Measurements from ENCODE around the gene GJA1. TPM values are rescaled to one million over a fixed set of nuclear protein-coding genes. Genes with fewer than 3 reads are reported as not detected.
"Not testable (repeated sequence)": the region's sequence is repeated elsewhere in the genome, so short reads cannot be mapped to it uniquely, and the experiment has no call there.

GJA1 gene
- polyA plus RNA-seq, 1 donor, result 90.3 TPM

DNA sequence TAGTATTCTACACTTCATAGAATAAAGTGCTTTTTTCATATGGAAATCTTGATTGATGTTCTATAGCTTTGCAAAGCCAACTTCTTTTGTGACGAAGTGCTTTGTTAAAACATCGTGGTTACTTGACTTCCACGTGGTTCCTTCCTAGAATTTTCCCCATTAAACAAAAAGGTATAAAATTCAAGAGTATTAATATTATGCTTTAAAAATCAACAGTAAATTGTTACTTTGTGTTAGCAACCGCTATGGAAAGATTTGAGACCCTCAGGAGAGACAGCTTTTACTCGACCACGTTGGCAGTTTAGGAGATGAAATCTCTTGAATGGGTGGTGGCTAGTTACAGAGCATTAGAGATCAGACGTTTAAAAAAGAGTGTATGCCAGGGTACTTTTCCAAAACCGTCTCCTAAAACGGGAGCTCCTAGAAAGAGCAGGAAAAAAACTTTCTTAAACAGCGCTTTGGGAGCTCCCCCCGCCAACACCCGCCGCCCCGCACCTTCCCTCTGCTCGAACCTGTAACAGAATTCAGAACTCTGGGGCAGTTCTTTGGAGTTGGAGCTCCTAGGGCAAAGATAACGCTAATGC, 920 bp downstream of the GJA1 start:
- H3K27ac ChIP-seq (ENCODE audit: low read length), result peak overlapping the region; percentile 77
- H3K27me3 ChIP-seq (ENCODE audit: control insufficient read depth, insufficient read depth, low read length), result no peaks in the 10 kb centered on the region
- H3K4me3 ChIP-seq (ENCODE audit: low read length), result peak overlapping the region; percentile 85
- peak in 1 of 2 donors; percentile 46 for DNase-seq
- H3K4me1 ChIP-seq (ENCODE audit: control insufficient read depth, insufficient read depth, low read length), result no peaks in the 10 kb centered on the region
- WGBS (ENCODE audit: insufficient coverage, low lambda C conversion rate), result 0% methylated on average over 4 of the region's 16 CpGs
- no peaks in the 10 kb centered on the region for H3K36me3 ChIP-seq (ENCODE audit: control insufficient read depth, insufficient read depth, low read length)
- no peaks in the 10 kb centered on the region for H3K9me3 ChIP-seq (ENCODE audit: control insufficient read depth, low read depth, low read length)

- H3K27me3 ChIP-seq (ENCODE audit: control insufficient read depth, insufficient read depth, low read length), result no peaks in the 10 kb centered on the region
- WGBS (ENCODE audit: insufficient coverage, low lambda C conversion rate), result no CpG with 5 or more reads among the region's 45 CpGs
- H3K4me1 ChIP-seq (ENCODE audit: control insufficient read depth, insufficient read depth, low read length), result no peaks in the 10 kb centered on the region
- H3K27ac ChIP-seq (ENCODE audit: low read length), result peak overlapping the region; percentile 77
- H3K9me3 ChIP-seq (ENCODE audit: control insufficient read depth, low read depth, low read length), result no peaks in the 10 kb centered on the region
- H3K4me3 ChIP-seq (ENCODE audit: low read length), result peak overlapping the region; percentile 85
- H3K36me3 ChIP-seq (ENCODE audit: control insufficient read depth, insufficient read depth, low read length), result no peaks in the 10 kb centered on the region
- peak in 1 of 2 donors; percentile 67 for DNase-seq
These were observed 1.8 kb downstream of the GJA1 start for GRCh38 chr6:121436960-121437850.

GRCh38 chr6:121437851-121438651, 2.6 kb downstream of the GJA1 start:
- Histone ChIP-seq H3K36me3 (ENCODE audit: control insufficient read depth, insufficient read depth, low read length) (no peaks in the 10 kb centered on the region), H3K9me3 (ENCODE audit: control insufficient read depth, low read depth, low read length) (no peaks in the 10 kb centered on the region), H3K4me1 (ENCODE audit: control insufficient read depth, insufficient read depth, low read length) (no peaks in the 10 kb centered on the region), H3K27ac (ENCODE audit: low read length) (peak overlapping the region; percentile 77), H3K4me3 (ENCODE audit: low read length) (peak overlapping the region; percentile 85), H3K27me3 (ENCODE audit: control insufficient read depth, insufficient read depth, low read length) (no peaks in the 10 kb centered on the region)
- peak in 1 of 2 donors; percentile 64 for DNase-seq
- no CpG with 5 or more reads among the region's 18 CpGs for WGBS (ENCODE audit: insufficient coverage, low lambda C conversion rate)

- DNase-seq, result no peak
- no peak overlapping the region for H3K4me3 ChIP-seq (ENCODE audit: low read length)
- H3K9me3 ChIP-seq (ENCODE audit: control insufficient read depth, low read depth, low read length), result no peaks in the 10 kb centered on the region
- no peak overlapping the region for H3K27ac ChIP-seq (ENCODE audit: low read length)
- H3K4me1 ChIP-seq (ENCODE audit: control insufficient read depth, insufficient read depth, low read length), result no peaks in the 10 kb centered on the region
- WGBS (ENCODE audit: insufficient coverage, low lambda C conversion rate), result no CpG with 5 or more reads among the region's 3 CpGs
- H3K27me3 ChIP-seq (ENCODE audit: control insufficient read depth, insufficient read depth, low read length), result no peaks in the 10 kb centered on the region
- no peaks in the 10 kb centered on the region for H3K36me3 ChIP-seq (ENCODE audit: control insufficient read depth, insufficient read depth, low read length)
These were observed 3.4 kb downstream of the GJA1 start for GRCh38 chr6:121438869-121439268.

DNA sequence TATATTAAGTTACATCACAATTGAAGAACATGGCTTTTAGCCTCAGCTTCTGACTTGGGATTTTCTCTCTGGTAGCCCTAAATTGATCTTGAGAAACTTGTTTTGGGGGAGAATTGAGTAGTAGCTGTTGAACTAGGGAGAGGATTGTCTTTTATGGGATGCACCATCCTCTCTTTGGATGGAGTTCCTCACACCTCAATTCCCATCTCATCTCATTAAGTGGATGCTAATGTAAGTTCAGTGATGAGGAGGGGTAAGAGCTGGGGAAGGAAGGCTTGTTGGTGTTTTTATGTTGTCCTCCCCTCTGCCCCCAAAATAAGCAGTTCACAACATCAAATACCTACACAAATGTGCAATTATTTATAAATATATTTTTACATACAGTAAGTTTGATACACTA, 4.0 kb downstream of the GJA1 start:
- Histone ChIP-seq H3K4me1 (ENCODE audit: control insufficient read depth, insufficient read depth, low read length) (peaks cover 2% of the 10 kb centered on the region), H3K27ac (ENCODE audit: low read length) (no peak overlapping the region), H3K4me3 (ENCODE audit: low read length) (no peak overlapping the region), H3K27me3 (ENCODE audit: control insufficient read depth, insufficient read depth, low read length) (no peaks in the 10 kb centered on the region), H3K9me3 (ENCODE audit: control insufficient read depth, low read depth, low read length) (no peaks in the 10 kb centered on the region), H3K36me3 (ENCODE audit: control insufficient read depth, insufficient read depth, low read length) (no peaks in the 10 kb centered on the region)
- no peak for DNase-seq

- H3K9me3 ChIP-seq (ENCODE audit: control insufficient read depth, low read depth, low read length), result no peaks in the 10 kb centered on the region
- H3K27me3 ChIP-seq (ENCODE audit: control insufficient read depth, insufficient read depth, low read length), result no peaks in the 10 kb centered on the region
- no peak overlapping the region for H3K4me3 ChIP-seq (ENCODE audit: low read length)
- no CpG with 5 or more reads among the region's 4 CpGs for WGBS (ENCODE audit: insufficient coverage, low lambda C conversion rate)
- peaks cover 2% of the 10 kb centered on the region for H3K4me1 ChIP-seq (ENCODE audit: control insufficient read depth, insufficient read depth, low read length)
- H3K36me3 ChIP-seq (ENCODE audit: control insufficient read depth, insufficient read depth, low read length), result no peaks in the 10 kb centered on the region
- H3K27ac ChIP-seq (ENCODE audit: low read length), result no peak overlapping the region
- peak in 1 of 2 donors; percentile 20 for DNase-seq
These were observed 4.5 kb downstream of the GJA1 start for GRCh38 chr6:121439926-121440325.

DNA sequence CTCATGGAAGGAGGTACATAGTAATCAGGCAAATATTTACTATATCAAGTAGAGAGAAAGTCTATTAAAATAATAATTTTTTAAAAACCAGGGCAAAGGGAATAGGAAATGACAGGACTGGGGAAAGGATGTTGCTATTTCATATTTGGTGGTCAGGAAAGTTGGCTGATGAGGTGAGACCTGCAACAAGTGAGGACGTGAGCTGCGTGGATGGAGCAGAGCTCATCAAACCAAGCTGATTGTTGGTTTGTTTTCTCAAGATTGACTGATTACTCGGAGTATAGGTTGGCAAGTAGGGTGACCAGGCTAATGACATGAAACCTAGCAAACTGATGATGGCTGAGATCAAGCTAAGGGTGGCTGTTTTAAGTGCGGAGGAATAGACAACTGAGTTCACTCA, 6.0 kb downstream of the GJA1 start:
- Histone ChIP-seq H3K9me3 (ENCODE audit: control insufficient read depth, low read depth, low read length) (no peaks in the 10 kb centered on the region), H3K27me3 (ENCODE audit: control insufficient read depth, insufficient read depth, low read length) (no peaks in the 10 kb centered on the region), H3K4me3 (ENCODE audit: low read length) (no peak overlapping the region), H3K4me1 (ENCODE audit: control insufficient read depth, insufficient read depth, low read length) (peaks cover 2% of the 10 kb centered on the region), H3K36me3 (ENCODE audit: control insufficient read depth, insufficient read depth, low read length) (no peaks in the 10 kb centered on the region), H3K27ac (ENCODE audit: low read length) (no peak overlapping the region)
- 67% methylated on average over 1 of the region's 4 CpGs for WGBS (ENCODE audit: insufficient coverage, low lambda C conversion rate)
- no peak for DNase-seq

DNA sequence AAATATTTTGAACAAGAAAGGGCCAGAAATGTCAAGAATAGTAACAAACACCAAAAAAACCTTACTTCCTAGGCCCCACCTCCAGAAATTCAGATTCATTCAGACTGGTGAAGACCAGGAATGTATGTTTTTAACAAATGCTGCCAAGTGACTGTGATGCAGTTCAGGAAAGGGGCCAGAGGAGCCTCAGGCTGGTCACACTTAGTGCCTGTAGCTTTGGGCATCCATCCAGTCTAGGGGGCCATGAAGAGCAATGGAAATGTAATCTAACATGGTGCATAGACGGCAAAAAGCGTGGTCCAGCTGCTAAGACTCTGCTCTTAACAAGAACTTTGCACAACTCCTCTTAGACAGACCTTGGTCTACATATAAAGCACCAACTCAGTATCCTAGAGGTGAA, 7.1 kb downstream of the GJA1 start:
- no peaks in the 10 kb centered on the region for H3K9me3 ChIP-seq (ENCODE audit: control insufficient read depth, low read depth, low read length)
- H3K36me3 ChIP-seq (ENCODE audit: control insufficient read depth, insufficient read depth, low read length), result peaks cover 10% of the 10 kb centered on the region
- DNase-seq, result no peak
- no peak overlapping the region for H3K4me3 ChIP-seq (ENCODE audit: low read length)
- WGBS (ENCODE audit: insufficient coverage, low lambda C conversion rate), result no CpG with 5 or more reads among the region's 2 CpGs
- H3K27me3 ChIP-seq (ENCODE audit: control insufficient read depth, insufficient read depth, low read length), result no peaks in the 10 kb centered on the region
- H3K4me1 ChIP-seq (ENCODE audit: control insufficient read depth, insufficient read depth, low read length), result peaks cover 2% of the 10 kb centered on the region
- no peak overlapping the region for H3K27ac ChIP-seq (ENCODE audit: low read length)

- 73% methylated on average over 2 of the region's 3 CpGs for WGBS (ENCODE audit: insufficient coverage, low lambda C conversion rate)
- Histone ChIP-seq H3K36me3 (ENCODE audit: control insufficient read depth, insufficient read depth, low read length) (peaks cover 15% of the 10 kb centered on the region), H3K27ac (ENCODE audit: low read length) (no peak overlapping the region), H3K4me3 (ENCODE audit: low read length) (no peak overlapping the region), H3K4me1 (ENCODE audit: control insufficient read depth, insufficient read depth, low read length) (peaks cover 2% of the 10 kb centered on the region), H3K27me3 (ENCODE audit: control insufficient read depth, insufficient read depth, low read length) (no peaks in the 10 kb centered on the region), H3K9me3 (ENCODE audit: control insufficient read depth, low read depth, low read length) (no peaks in the 10 kb centered on the region)
- DNase-seq, result no peak
These were observed 8.6 kb downstream of the GJA1 start for GRCh38 chr6:121443971-121444541.

DNA sequence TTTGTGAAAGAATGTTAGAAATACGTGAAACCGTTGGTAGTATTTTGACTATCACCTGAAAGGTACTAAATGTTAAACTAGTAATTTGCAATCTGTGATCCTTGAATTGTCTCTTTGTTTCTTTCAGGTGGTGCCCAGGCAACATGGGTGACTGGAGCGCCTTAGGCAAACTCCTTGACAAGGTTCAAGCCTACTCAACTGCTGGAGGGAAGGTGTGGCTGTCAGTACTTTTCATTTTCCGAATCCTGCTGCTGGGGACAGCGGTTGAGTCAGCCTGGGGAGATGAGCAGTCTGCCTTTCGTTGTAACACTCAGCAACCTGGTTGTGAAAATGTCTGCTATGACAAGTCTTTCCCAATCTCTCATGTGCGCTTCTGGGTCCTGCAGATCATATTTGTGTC, 11.3 kb downstream of the GJA1 start:
- not testable (repeated sequence) for H3K4me1 ChIP-seq (ENCODE audit: control insufficient read depth, insufficient read depth, low read length); DNase-seq; H3K4me3 ChIP-seq (ENCODE audit: low read length); H3K9me3 ChIP-seq (ENCODE audit: control insufficient read depth, low read depth, low read length); H3K27ac ChIP-seq (ENCODE audit: low read length); H3K27me3 ChIP-seq (ENCODE audit: control insufficient read depth, insufficient read depth, low read length)
- WGBS (ENCODE audit: insufficient coverage, low lambda C conversion rate), result 92% methylated on average over 2 of the region's 7 CpGs
- H3K36me3 ChIP-seq (ENCODE audit: control insufficient read depth, insufficient read depth, low read length), result peaks cover 15% of the 10 kb centered on the region

Measured in large intestine (tissue), 3 donors.